ENCODE results near the gene MDK. TPM values are rescaled to one million over a fixed set of nuclear protein-coding genes. Genes with fewer than 3 reads are reported as not detected.

The MDK gene
- total RNA-seq, 4 donors from 2014 or later = 4.0 to 23.8 (median 8.1) TPM

DNA sequence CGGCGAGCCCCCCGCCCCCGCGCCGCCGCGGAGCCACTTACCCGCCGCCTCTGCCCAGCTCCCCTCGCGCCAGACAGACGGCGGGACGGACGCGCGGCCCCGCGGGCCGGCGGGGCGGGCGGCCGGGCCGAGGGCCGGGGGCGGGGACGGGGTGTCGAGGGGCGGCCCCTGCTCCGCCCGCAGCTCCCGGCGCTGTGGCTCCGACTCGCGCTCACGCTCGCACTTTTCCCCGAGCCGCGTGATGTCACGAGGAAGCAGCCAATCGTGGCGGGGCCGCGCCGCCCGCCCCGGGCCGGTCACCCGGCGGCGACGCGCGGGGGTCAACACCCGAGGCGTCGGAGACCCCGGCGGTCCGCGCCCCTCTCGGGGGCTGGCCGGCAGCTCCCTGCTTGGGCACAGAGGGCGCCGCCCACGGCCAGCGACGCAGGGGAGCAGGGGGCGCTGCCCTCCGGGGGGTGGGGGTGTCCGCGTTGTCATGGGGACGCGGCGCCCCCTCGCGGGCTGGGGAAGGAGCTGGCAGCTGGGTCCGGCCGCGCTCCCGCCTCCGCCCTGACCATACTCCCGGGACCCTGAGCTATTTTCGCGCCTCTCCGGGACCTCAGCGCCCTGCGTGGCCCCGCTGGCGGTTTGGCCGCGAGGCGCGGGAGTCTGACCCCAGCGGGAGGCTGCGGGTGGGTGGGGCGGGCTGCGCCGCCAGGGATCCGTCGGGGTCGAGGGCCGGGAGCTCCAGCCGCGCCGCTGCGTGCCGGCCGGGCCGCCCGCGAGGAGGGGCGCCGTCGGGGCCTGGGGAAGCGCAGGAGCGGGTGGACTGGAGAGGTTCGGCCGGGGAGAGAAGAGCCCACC is 10.3 kb downstream of the MDK start, which contains the start of gene CHRM4:
CHRM4 (minus strand) TSS at position 199 of the 843 bp plus-strand sequence. CDS start 5,219 bp downstream, outside the sequence.
- TF ChIP-seq, protein P1, sequence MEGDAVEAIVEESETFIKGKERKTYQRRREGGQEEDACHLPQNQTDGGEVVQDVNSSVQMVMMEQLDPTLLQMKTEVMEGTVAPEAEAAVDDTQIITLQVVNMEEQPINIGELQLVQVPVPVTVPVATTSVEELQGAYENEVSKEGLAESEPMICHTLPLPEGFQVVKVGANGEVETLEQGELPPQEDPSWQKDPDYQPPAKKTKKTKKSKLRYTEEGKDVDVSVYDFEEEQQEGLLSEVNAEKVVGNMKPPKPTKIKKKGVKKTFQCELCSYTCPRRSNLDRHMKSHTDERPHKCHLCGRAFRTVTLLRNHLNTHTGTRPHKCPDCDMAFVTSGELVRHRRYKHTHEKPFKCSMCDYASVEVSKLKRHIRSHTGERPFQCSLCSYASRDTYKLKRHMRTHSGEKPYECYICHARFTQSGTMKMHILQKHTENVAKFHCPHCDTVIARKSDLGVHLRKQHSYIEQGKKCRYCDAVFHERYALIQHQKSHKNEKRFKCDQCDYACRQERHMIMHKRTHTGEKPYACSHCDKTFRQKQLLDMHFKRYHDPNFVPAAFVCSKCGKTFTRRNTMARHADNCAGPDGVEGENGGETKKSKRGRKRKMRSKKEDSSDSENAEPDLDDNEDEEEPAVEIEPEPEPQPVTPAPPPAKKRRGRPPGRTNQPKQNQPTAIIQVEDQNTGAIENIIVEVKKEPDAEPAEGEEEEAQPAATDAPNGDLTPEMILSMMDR (IDR thresholded peaks at IDR 0.05; ENCODE audit: low read depth) = no peak

DNA sequence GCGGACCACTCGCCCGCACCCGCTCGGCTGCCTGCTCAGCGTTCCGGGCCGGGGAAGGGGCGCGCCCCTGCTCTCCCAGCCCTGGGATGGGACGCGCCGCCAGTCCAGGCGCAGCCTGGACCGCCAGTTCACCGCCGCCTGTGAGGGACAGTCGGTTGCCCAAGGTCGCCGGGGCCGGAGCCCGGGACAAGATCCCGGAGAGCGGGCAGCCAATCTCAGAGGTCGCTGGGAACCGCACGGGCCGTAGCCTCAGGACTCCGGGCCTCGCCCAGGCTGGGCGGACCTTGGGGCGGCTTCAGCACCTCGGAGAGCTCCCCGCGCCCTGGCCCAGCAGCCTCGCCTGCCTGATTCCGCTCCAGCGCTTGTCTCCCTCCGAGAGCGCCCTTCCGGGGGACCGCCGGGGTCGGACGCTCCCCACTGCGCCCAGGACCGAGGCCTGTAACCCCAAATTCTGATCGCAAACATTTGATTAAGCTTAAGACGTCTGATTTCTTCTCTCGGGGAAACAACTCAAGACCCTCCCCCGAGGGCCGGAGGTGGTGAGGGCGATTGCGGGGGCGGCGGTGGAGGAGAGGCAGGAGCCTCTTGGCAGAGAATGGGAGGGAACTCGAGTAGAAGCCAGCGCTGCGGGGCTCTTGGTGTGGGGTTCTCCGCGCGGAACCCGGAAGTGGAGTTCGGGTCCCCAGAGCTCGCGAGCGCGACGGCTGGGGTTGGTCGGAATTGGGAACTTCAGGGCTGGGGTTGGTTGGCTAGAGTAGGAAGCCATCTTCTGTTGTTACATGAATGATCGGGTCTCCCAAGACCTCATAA is 11.2 kb downstream of the MDK start:
- TF ChIP-seq, protein P1 (IDR thresholded peaks at IDR 0.05; ENCODE audit: low read depth) = no peak

DNA sequence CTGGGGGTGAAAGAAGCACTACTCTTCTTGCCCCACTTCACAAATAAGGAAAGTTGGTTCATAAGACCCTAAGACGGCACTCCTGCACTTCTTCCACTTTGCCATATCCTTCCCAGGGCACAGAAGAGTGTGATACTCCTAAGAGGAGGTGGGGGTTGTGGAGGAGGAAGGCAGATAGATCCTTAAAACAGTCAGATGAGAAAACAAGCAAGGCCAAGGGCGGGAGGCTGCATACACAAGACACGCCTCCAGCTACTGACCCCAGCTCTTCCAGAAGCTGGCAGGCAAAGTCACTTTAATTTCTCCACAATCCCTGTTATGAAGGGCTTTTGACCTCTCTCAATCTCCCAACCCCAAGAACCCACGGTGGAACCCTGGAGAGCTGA is 11.8 kb downstream of the MDK start:
- TF ChIP-seq, protein P1 (IDR thresholded peaks at IDR 0.05; ENCODE audit: low read depth) = no peak

DNA sequence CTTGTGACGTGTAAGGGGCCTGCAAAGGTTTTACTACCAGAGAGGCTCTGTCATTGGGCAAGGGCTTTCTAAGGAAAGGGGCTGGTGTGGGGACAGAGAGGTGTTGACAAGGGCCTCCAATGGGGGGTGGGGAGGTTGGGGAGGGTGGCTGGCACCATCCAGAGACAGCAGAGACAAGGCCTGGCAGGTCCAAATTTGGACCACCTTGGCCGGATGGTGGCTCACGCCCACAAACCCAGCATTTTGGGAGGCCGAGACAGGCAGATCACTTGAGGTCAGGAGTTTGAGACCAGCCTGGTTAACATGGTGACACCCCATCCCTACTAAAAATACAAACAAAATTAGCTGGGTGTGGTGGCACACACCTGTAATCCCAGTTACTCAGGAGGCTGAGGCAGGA is 12.3 kb downstream of the MDK start:
- TF ChIP-seq, protein P1 (IDR thresholded peaks at IDR 0.05; ENCODE audit: low read depth) = no peak

DNA sequence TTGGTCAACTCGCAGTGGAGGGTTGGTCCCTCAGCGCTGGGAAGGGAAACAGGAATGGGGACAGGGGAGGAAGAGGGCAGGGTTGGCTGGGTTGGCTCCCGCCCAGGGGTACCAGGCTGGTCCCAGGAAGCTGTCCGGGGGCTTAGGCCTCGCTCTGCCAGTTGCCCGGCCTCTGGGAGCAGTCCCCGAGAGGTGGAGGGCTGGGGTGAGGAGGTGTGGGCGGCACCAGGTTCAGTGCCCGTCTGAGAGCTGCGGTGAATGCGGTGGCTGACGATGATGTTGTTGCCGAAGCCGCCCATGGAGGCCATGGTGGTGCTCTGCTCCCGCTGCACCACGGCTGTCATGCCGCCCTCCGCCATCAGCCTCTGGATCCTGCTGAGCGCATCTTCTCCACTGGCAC is 16.1 kb downstream of the MDK start:
- TF ChIP-seq, protein P1 (IDR thresholded peaks at IDR 0.05; ENCODE audit: low read depth) = no peak

DNA sequence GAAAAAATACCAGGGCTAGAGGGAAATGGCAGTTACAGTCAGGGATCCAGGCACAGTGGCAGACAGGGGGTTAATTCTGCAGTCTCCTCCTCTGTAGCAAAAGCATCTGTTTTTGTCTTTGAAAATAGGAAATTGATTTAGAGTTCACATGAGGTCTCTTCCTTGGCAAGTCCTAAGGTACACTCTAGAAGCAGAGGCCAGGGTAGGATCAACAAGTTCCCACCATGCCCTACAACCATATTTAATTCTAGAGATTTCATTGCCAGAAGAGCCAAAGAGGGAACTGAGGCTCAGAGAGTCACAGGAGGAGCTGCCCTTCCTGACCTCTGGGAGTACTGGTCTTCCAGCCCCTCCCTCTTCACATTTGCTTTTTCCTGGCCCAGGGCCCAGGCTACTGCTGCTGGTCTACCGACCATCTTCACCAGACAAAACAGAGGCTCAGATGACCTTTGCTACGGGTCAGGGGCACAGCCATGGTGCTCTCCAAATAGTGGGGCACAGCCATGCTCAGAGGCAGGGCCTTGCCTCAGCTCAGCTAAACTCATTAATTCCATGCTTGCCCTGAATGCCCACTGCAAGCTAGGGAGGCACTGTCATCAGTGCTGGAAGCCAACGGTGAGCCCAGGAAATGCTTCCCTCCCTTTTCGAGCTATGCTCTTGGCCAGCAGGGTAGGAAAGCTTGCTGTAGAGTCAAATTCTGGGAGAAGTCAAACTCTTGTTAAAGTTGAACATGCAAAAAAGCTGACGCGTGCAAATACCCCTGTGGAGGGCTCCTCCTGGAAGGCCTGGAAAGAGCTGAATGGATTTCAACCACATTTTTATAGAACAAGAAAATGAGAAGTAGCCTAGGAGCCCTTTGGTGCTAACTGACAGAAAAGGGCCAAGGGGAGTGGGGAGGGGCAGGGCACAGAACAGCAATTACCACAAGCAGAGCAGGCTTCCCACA is 21.8 kb downstream of the MDK start:
- TF ChIP-seq, protein P1 (IDR thresholded peaks at IDR 0.05; ENCODE audit: low read depth) = no peak
